SK-N-SH (cell line): ENCODE results near the gene IQCF2.

Experiments
- MXI1 ChIP-seq: IDR thresholded peaks from 2 replicates; pipeline ENCODE4 v1.6.1; 2012; ENCODE audit warnings: mild to moderate bottlenecking, low read depth, low read length, improper control_type of control experiment
- TF ChIP-seq, protein P1 (sequence below): fragments of 200-600 bp; sonication (generic); IDR thresholded peaks from 2 replicates; pipeline ENCODE4 v1.6.1; 2017; ENCODE audit warnings: antibody characterized with exemption, mild to moderate bottlenecking, moderate library complexity

DNA sequence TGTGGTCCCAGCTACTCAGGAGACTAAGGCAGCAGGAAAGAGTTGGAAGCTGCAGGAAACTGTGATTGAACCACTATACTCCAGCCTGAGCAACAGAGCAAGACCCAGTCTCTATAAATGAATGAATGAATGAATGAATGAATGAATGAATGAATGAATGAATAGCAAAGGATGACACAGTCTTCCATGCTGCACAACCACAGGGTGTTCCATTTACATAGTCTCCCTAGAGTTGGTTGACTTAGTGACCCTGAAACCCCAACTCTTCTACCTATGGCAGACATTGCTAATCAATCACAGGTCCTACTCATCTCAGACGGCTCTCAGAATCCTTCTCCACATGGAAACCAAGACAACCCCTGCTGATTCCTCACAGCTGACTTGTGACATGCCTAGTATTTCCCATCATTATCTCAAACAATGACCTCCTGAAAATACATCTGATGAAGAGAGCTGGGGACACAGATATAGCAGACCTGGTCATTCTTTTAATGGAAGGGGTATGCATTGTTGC lies 11.9 kb downstream of the IQCF2 start:
- TF ChIP-seq, protein P1, sequence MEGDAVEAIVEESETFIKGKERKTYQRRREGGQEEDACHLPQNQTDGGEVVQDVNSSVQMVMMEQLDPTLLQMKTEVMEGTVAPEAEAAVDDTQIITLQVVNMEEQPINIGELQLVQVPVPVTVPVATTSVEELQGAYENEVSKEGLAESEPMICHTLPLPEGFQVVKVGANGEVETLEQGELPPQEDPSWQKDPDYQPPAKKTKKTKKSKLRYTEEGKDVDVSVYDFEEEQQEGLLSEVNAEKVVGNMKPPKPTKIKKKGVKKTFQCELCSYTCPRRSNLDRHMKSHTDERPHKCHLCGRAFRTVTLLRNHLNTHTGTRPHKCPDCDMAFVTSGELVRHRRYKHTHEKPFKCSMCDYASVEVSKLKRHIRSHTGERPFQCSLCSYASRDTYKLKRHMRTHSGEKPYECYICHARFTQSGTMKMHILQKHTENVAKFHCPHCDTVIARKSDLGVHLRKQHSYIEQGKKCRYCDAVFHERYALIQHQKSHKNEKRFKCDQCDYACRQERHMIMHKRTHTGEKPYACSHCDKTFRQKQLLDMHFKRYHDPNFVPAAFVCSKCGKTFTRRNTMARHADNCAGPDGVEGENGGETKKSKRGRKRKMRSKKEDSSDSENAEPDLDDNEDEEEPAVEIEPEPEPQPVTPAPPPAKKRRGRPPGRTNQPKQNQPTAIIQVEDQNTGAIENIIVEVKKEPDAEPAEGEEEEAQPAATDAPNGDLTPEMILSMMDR = no peak
- no peak for TF ChIP-seq MXI1
